Hepatocyte (in vitro differentiated cells): Measurements from ENCODE around the gene MACROH2A2. TPM values are rescaled to one million over a fixed set of nuclear protein-coding genes. Genes with fewer than 3 reads are reported as not detected.

Experiments used
- DNase-seq: peaks from one replicate; pipeline ENCODE4 v3.0.0-alpha.2; 2016; ENCODE audit warnings: low spot score
- H2AFZ ChIP-seq: fragments of 200-600 bp; sonication (generic); 2 replicates; pipeline ENCODE4 v1.6.0; 2016; ENCODE audit warnings: antibody characterized with exemption, mild to moderate bottlenecking
- H3K27ac ChIP-seq: fragments of 200-600 bp; sonication (generic); 2 replicates; pipeline ENCODE4 v1.5.1; 2016; ENCODE audit warnings: mild to moderate bottlenecking
- H3K27me3 ChIP-seq: fragments of 200-600 bp; sonication (generic); 2 replicates; pipeline ENCODE4 v1.6.1; 2016
- H3K36me3 ChIP-seq: fragments of 200-600 bp; sonication (generic); replicated peaks from 2 replicates; pipeline ENCODE4 v1.5.1; 2016; ENCODE audit warnings: low read depth; ENCODE audit not compliant: insufficient read depth
- H3K4me1 ChIP-seq: fragments of 200-600 bp; sonication (generic); 2 replicates; pipeline ENCODE4 v1.5.1; 2016; ENCODE audit warnings: mild to moderate bottlenecking, moderate library complexity; ENCODE audit not compliant: insufficient read depth
- H3K4me2 ChIP-seq: fragments of 200-600 bp; sonication (generic); 2 replicates; pipeline ENCODE4 v1.6.0; 2016
- H3K4me3 ChIP-seq: fragments of 200-600 bp; sonication (generic); 2 replicates; pipeline ENCODE4 v1.5.1; 2016; ENCODE audit warnings: mild to moderate bottlenecking
- H3K79me2 ChIP-seq: fragments of 200-600 bp; sonication (generic); 2 replicates; pipeline ENCODE4 v1.6.0; 2017; ENCODE audit warnings: mild to moderate bottlenecking
- H3K9me2 ChIP-seq: fragments of 200-600 bp; sonication (generic); replicated peaks from 2 replicates; pipeline ENCODE4 v1.6.0; 2017; ENCODE audit warnings: mild to moderate bottlenecking; ENCODE audit not compliant: insufficient read depth
- H3K9me3 ChIP-seq: fragments of 200-600 bp; sonication (generic); 2 replicates; pipeline ENCODE4 v1.5.1; 2016; ENCODE audit warnings: low read depth, mild to moderate bottlenecking
- H4K20me1 ChIP-seq: fragments of 200-600 bp; sonication (generic); 2 replicates; pipeline ENCODE4 v1.6.0; 2016; ENCODE audit warnings: mild to moderate bottlenecking; ENCODE audit not compliant: insufficient read depth, poor library complexity, severe bottlenecking
- CTCF ChIP-seq: fragments of 200-600 bp; sonication (generic); IDR thresholded peaks from 2 replicates; pipeline ENCODE4 v1.5.1; 2016; ENCODE audit warnings: antibody characterized with exemption, mild to moderate bottlenecking; ENCODE audit not compliant: poor library complexity
- EZH2 ChIP-seq: fragments of 200-600 bp; sonication (generic); IDR thresholded peaks from 2 replicates; pipeline ENCODE4 v1.6.1; 2016; ENCODE audit warnings: antibody characterized with exemption, mild to moderate bottlenecking, borderline replicate concordance
- EZH2phosphoT487 ChIP-seq: fragments of 200-600 bp; sonication (generic); IDR thresholded peaks from one replicate; pipeline ENCODE4 v1.6.1; 2018; ENCODE audit warnings: antibody characterized with exemption, mild to moderate bottlenecking, low read depth, moderate library complexity; ENCODE audit not compliant: unreplicated experiment, severe bottlenecking
- WGBS: methylation state at CpG from one replicate; pipeline ENCODE4 v1.1.6; 2016; ENCODE audit warnings: low lambda C conversion rate; ENCODE audit errors: missing lambda C conversion rate; 5-methylcytosine and 5-hydroxymethylcytosine counted together
- polyA plus RNA-seq: library from polyadenylated mRNA; unstranded; fragments of >200 nt; fragmentation: Nextera tagmentation; extraction: Ambion mirVana; gene quantifications from 2 replicates; pipeline ENCODE4 v1.2.1, GENCODE V29; 2016
- total RNA-seq: library from RNA; depleted of rRNA; stranded (reverse); fragments of >200 nt; gene quantifications from 2 replicates; pipeline ENCODE4 v1.2.3, GENCODE V29; 2014

The MACROH2A2 gene
- total and polyA plus RNA-seq, 2 experiments from 2014 or later: 45.7 to 47.2 TPM

GRCh38 chr10:70057306-70057705 lies 4.7 kb downstream of the MACROH2A2 start:
- H3K79me2 ChIP-seq: peaks cover 87% of the 10 kb centered on the region
- no peaks in the 10 kb centered on the region for H3K36me3 ChIP-seq
- H3K4me1 ChIP-seq: no peaks in the 10 kb centered on the region
- H3K4me2 ChIP-seq: no peak overlapping the region
- TF ChIP-seq EZH2 (no peak), CTCF (no peak), EZH2phosphoT487 (no peak)
- H3K9me2 ChIP-seq: no peaks in the 10 kb centered on the region
- H4K20me1 ChIP-seq: peaks cover 7% of the 10 kb centered on the region
- no peaks in the 10 kb centered on the region for H3K9me3 ChIP-seq
- H3K27ac ChIP-seq: no peak overlapping the region
- WGBS: 94% methylated on average over 4 of the region's 4 CpGs
- no peak for DNase-seq
- H3K4me3 ChIP-seq: no peak overlapping the region
- no peak overlapping the region for H2AFZ ChIP-seq
- H3K27me3 ChIP-seq: no peaks in the 10 kb centered on the region

GRCh38 chr10:70060389-70060788 lies 7.7 kb downstream of the MACROH2A2 start:
- H3K4me1 ChIP-seq: no peaks in the 10 kb centered on the region
- 91% methylated on average over 2 of the region's 2 CpGs for WGBS
- no peaks in the 10 kb centered on the region for H3K9me3 ChIP-seq
- H3K27ac ChIP-seq: no peak overlapping the region
- no peak overlapping the region for H2AFZ ChIP-seq
- no peak overlapping the region for H3K4me3 ChIP-seq
- H3K36me3 ChIP-seq: no peaks in the 10 kb centered on the region
- peaks cover 92% of the 10 kb centered on the region for H3K79me2 ChIP-seq
- no peak for TF ChIP-seq EZH2phosphoT487
- TF ChIP-seq EZH2: no peak
- no peak for TF ChIP-seq CTCF
- H3K9me2 ChIP-seq: no peaks in the 10 kb centered on the region
- H3K4me2 ChIP-seq: no peak overlapping the region
- DNase-seq: no peak
- H4K20me1 ChIP-seq: peaks cover 11% of the 10 kb centered on the region
- no peaks in the 10 kb centered on the region for H3K27me3 ChIP-seq

GRCh38 chr10:70063418-70064098 lies 10.9 kb downstream of the MACROH2A2 start:
- H3K4me3 ChIP-seq: no peak overlapping the region
- H4K20me1 ChIP-seq: peaks cover 11% of the 10 kb centered on the region
- no peak for DNase-seq
- TF ChIP-seq EZH2: no peak
- TF ChIP-seq EZH2phosphoT487: no peak
- no peak for TF ChIP-seq CTCF
- H3K4me2 ChIP-seq: no peak overlapping the region
- 91% methylated on average over 10 of the region's 10 CpGs for WGBS
- H3K9me2 ChIP-seq: no peaks in the 10 kb centered on the region
- no peaks in the 10 kb centered on the region for H3K27me3 ChIP-seq
- no peak overlapping the region for H3K27ac ChIP-seq
- no peaks in the 10 kb centered on the region for H3K9me3 ChIP-seq
- peaks cover 86% of the 10 kb centered on the region for H3K79me2 ChIP-seq
- no peaks in the 10 kb centered on the region for H3K36me3 ChIP-seq
- H3K4me1 ChIP-seq: no peaks in the 10 kb centered on the region
- H2AFZ ChIP-seq: no peak overlapping the region
